Stimulated activated naive CD4-positive, alpha-beta T cell (primary cell): Measurements from ENCODE around the gene UBE3B.

Source experiments
- DNase-seq, 6 experiments: peaks; one replicate each; lab custom pipeline; 2025; lab: John Stamatoyannopoulos, UW

UBE3B gene

DNA sequence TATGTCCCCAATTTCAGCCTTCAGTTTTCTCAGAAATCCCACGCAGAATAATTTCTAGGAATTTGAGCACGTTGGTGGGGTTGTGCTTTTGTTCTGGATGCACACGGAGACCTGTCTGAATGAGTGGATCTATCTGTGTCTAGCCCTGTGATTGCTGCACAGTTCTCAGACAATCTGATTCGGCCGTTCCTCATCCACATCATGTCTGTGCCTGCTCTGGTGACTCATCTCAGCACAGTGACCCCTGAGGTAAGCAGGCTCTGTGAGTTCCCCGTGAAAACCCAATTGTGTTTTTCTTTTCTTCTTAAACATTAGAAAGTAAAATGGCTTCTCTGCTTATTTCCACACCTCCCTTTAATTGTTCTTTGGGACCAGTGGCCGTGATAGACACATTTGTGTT lies 20.2 kb downstream of the UBE3B start:
- no peak for DNase-seq

DNA sequence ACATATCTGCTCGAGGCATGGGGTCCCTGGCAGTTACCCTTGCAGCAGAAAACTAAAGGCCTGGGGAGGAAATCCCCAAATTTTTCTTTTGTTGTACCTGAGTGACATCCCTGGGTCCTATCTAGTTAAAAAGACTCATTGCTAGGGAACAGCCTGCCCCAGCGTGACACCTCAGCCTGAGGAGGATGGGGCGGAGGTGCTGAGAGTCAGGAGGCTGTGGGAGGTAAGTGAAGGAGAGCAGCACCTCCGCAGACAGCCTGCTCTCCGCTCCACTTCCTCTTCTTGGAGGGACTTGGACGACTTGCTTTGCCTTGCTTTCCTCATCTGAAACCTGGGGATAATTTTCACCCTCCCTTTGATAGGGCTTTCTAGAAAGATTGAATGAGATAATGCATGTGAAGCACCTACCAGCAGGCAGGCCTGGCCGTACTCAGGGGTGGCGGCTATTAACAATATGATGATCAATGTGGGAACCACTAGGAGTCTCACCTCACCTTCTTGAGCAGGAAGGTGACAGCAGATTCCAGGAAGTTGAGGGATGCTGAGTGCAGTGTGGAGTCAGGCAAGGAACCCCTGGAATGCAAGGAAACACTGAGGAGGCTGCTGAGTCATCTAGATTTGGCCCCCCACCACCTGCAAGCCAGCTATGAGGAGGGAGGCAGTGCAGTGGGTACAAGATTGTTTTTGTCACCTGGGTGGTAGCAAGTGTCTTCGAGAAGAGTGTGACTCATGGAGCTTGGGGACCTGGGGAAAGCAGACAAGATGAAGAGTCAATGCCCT lies 23.2 kb downstream of the UBE3B start:
- no peak for DNase-seq

DNA sequence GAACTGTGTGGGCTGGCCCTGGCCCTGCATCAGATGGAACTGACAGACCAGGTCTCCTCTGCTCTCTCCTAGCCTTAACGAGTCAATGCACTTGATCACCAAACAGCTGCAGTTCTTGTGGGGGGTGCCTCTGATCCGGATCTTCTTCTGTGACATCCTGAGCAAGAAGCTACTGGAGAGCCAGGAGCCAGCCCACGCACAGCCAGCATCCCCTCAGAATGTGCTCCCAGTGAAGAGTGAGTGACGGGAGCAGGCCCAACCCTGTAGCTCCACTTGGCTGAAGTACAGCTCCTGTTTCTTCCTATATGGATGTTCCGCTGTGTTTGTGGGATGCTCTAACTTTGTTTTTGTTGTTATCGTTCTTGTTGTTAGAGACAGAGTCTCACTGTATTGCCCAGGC lies 23.9 kb downstream of the UBE3B start:
- DNase-seq, result no peak

DNA sequence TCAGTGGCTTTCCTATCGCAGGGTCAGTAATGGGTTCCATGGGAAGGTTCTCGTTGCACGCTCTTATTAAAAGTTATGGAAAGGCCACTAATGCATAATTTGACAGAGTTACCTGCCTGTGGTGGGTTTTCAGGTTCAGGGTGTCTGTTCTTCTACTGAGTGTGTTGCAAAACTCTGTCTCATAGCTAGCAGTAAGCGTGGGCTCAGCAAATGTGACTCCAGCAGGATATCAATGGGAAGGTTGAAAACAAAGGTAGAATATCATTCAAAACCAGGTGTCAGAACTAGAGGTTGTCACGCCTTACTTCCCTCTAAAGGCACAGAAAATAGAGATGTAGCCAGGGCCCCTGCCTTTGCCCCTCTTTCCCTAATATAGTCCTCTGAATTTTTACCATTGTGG lies 24.9 kb downstream of the UBE3B start:
- DNase-seq, result no peak

DNA sequence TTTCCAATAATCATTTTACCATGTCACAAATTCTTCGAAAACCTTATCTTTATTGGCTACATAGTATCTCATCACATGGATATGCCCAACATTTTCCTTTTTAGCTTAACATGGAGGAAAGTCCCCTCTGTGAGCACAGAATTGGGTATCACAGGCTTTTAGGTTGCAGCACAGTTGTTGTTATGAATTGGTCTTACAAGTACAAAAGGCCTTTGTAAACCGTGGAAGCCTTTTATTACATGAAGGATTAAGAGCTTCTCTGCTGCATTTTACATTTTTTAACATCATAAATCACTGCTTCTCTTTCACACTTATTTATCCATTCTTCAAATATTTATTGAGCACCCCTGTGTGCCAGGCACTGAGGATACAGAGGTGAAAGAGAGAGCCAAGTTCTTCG lies 26.2 kb downstream of the UBE3B start:
- DNase-seq, result no peak

DNA sequence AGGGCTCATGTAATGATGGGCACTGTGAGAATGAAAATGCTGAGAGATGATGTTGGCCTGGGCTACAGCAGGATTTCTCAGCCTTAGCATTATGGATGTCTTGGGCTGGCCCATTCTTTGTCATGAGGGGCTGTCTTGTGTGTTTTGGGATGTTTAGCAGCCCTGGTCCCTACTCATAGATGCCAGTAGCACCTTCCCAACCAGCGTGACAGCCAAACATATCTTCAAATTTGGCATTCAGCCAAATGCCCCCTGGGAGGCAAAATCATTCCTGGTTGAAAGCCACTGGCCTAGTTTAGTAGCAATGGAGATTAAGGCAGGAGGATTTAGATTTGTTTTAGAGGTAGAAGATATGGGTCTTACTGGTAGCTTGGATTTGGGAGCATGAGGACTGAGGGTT lies 26.6 kb downstream of the UBE3B start:
- DNase-seq, result no peak

DNA sequence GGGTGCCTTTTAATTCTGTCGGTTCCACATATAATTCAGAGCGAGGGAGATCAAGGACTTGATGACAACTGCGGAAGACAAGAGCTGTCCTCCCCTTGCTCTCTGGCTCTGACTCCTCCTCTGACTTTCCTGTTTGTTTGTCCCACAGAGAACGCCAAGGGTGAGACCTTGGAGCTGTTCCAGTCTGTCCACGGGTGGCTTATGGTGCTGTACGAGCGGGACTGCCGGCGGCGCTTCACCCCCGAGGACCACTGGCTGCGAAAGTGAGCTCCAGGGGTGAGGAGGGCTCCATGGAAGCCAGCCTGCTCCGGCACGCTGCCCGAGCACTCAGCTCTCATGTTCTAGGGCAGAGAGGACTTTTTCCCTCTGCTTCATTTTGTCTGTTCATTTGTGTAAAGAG lies 32.8 kb downstream of the UBE3B start:
- DNase-seq, result no peak

DNA sequence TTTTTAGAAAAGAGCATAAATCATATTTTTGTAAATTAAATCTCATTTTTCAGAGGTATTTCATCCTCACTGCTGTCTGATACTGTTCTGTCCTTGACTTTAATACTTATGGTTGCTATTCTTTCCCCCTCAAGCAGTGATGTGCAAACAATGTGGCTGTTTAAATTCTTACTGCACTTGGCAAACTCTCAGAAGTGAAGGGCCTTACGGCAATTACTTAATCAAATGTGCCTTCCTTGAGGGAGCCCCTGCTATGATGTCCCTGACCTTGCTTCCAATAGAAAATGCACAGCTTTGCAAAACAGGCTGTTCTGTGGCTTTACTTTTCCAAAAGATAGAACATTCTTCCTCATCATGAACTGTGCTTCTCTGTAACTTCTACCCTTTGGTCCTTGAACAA lies 35.2 kb downstream of the UBE3B start:
- no peak for DNase-seq

DNA sequence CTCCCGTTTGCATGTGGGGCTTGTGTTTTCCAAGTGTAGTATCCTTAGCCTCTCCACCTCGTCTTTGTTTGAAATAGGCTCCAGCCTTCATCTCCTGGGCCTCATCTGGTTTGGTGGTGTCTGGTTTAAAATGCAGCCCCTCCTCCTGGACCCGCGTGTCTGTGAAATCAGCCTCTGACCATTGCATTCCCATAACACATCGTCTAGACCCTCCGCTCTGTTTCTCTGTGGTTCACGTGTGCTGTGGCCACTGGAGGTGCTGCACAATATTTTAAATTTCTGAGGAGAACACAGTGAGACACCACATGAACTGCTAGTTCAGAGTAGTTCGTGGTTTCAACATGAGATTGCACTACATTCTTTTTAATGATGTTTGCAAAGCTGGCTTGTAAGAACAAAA lies 35.6 kb downstream of the UBE3B start:
- no peak for DNase-seq

DNA sequence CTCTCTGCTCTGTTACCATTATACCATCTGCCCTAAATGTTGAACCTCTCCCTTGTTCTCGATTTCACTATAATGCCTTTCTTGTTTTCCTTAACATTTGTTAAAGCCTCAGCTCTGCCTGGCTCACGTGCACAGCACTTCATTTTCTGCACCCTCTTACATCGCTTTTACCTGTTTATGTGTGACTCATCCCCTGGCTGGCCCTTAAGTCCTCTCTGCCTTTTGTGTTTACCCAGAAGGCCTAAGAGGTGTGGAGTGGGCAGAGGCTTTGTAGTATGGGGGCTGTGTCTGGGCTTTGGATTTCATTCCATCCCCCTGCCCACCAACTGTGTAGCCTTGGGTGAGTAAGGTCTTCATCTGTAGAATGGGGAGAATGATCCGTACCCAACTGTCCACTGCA lies 36.5 kb downstream of the UBE3B start:
- no peak for DNase-seq

DNA sequence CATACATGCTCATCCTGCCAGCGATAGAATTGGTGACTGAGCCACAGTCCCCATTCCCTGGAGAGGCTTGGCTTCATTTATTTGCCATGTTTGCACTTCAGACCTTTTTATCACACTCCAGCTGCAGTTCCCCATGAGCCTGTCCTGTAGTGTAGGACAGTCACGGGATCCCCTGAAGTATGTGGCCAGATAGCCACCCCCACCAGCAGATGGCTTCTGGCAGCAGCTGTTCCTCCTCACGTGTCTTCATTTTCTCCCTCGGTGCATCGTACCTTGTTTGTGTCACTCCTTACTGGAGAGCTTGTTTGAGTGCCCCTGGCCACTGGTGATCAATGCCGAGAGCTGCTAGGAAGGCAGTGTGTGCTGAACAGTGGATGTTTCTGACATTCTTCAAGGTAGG lies 40.2 kb downstream of the UBE3B start:
- DNase-seq, result no peak

DNA sequence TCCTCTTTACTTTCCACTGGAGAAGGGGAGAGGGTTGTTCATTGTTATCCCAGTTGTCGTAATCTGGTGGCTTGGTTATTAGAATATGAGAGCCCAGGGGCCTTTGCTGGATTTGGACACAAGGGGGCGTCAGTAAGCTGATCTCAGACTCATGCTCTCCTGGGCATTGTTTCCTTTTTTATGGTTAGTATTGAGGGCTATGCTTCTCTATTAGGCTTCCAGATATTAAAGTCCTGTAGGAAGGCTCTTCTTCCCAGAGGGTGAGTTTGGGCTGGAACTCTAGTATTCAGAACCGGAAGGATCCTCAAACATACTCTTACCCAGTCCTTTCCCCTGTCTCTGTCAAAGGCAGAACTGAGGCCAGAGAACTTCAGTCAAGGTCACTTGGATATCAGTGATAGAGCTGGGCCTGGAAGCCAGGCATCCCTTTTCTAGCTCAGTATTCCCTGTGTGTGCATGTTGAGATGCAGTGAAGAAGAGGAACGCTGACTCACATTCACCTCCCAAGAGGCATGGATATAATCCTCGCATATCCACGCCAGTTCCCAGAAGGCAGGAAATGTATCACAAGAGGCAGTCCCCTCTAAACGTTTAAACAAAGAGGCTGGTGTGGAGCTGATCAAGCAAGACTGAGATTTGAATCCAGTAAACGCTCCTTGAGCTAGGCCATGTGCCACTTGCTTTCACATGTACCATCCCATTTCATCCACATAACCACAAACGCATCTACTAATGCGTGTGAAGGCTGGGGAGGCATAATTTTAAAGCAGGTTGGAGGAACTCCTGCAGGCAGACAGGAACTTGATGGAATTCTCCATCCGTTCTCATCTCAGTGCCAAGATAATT lies 41.6 kb downstream of the UBE3B start:
- peak; percentile 7 to 62 (median 25) for DNase-seq

DNA sequence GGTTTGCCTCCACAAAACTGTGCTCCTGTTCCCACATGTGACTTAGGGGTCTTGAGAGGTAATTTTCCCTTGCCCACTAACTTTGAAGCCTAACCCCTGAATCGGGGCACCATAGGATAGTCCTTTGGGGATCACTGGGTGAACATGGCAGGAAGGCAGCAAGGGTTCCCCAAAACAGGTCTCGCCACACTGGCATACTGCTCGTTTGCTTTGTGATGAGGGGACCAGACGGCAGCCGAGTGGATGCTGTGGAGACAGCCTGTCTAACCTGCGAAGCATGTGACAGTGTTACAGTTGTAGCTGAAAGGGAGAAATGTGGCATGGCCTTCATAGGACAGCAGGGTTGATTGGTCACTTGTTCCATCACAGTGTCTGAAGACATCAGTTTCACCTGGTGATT lies 42.4 kb downstream of the UBE3B start:
- DNase-seq, result no peak

DNA sequence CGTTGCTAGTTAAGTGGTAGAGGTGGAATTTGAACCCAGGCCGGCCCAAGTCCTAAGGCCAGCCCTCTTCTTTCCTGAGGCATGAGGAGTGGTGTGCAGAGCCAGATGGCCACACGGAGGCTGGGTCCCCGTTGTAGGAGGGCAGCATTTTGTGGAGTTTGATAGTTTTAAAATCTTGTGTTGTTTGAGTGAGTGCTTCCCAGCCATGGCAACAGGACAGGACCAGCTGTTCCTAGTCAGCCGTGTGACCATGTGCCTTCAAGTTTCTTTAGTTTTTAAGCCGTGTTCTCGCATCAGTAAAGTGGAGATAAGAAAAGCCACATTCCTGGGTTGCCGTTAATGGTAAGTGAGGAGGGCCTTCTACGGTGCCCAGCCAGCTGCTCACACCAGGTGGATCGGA lies 44.4 kb downstream of the UBE3B start:
- DNase-seq, result no peak

DNA sequence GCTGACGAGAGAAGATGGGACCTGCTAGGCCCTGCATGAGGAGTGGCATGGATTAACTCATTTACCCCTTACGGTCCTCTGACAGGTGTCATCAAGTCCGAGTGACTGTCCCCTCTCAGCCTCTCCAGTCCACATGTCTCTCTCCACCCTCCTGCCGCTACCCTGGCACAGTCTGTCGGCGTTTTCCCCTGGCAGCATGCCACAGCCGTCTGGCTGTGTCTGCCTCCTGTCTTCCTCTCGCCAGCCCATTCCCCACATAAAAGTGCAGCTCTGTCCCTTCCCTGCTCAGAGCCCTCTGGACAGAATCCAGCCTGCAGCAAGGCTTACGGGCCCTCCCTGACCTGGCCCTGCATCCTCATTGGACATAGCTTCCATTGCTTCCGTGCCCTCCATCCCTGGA lies 45.6 kb downstream of the UBE3B start:
- DNase-seq, result no peak

DNA sequence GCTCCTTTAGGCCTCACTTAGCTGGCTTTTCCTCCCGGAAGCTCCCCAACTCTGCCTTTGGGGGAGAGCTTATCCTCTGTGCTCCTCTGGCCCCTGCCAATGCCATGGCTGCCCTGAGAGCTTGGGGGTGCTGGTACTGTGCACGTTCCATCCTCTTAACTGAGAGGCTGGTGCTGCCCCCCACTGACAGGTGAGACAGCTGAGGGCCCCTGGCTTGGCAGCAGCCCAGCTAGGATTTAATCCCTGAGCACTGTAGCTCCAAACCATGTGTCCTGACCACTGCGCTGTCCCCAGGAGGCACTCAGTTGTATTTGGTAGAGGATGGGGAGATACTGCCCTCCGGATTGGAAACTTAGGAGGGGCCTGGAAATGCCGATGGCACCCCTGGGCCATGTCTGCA lies 46.1 kb downstream of the UBE3B start:
- DNase-seq, result no peak

DNA sequence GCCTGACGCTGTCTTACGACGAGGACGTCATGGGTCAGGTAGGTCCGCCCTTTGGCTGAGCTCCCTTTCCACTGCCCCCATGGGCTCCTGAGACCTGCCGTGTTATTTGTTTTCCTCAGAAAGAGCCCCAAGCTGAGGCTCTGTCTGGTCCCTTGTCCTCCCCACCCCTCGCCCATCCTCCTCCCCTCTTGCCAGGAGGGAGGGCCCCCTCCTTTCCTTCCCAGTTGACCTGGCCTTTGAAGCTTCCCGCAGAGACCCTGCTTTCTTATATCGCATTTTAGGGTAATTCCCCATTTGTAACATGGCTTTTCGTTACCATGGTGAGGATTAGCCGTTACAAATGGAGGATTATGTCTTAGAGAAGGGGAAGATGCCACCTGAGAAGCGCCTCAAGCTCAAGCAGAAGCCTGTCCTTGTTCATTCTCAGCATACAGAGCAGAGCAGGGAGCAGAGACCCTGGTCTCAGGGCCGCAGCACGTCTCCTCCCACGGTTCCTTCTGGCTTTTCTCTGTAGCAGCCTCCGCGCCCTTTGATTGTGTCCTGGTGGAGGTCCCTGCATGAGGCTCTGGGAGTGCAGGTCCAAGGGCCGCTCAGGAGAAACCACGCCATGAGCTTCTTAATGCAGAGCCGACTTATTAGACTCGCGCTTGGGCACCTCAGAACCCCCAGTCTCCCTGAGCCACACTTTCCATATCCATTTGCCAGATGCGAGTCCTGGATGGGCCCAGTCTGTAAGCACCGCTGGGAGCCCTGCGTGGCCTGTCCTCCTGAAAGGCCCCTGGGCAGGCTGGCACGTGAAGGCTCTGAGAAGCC lies 47.2 kb downstream of the UBE3B start:
- DNase-seq, result no peak

DNA sequence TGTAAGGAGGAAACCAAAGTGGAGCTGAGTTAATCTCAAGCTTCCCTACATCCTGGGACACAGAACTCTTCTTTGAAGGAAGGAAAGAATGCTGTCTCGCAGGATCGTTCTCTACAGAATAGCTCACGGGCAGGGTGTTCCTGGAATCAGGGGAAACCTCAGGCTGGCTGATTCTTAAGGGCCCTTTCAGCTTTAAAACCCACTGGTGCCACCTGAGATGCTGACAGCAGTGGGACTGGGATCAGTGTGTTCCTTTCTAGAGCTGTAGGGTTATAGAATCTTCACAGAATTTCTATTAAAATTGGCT lies 47.8 kb downstream of the UBE3B start:
- no peak for DNase-seq

DNA sequence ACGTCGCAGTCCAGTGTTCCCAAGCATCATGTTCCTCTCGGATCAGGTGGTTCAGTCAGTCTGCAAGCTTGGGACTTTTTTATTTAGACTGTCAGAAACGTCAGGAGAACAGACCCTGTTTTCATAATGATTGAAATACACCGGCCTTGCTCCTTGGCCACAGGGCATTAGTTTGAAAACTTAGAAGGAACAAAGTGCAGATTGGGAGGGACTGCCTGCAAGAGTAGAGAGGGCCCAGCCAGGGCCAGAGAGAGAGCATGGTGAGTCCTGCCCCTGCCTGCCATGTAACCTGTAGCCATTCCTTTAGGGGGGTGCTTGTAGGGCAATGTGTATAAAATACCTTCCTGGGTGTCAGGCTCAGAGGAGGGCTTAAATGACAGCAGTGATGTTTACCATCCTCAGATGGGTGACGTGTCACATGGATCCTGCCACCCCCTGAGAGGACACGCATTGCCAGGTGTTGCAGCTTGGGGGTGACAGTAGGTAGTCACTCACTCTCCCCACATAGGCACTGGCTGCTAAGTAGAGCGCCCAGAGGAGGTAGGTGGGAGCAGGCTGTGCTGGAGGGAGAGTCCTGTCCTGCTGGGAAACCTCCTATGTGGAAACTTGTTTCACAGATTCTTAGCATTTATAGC lies 50.2 kb downstream of the UBE3B start:
- no peak for DNase-seq

DNA sequence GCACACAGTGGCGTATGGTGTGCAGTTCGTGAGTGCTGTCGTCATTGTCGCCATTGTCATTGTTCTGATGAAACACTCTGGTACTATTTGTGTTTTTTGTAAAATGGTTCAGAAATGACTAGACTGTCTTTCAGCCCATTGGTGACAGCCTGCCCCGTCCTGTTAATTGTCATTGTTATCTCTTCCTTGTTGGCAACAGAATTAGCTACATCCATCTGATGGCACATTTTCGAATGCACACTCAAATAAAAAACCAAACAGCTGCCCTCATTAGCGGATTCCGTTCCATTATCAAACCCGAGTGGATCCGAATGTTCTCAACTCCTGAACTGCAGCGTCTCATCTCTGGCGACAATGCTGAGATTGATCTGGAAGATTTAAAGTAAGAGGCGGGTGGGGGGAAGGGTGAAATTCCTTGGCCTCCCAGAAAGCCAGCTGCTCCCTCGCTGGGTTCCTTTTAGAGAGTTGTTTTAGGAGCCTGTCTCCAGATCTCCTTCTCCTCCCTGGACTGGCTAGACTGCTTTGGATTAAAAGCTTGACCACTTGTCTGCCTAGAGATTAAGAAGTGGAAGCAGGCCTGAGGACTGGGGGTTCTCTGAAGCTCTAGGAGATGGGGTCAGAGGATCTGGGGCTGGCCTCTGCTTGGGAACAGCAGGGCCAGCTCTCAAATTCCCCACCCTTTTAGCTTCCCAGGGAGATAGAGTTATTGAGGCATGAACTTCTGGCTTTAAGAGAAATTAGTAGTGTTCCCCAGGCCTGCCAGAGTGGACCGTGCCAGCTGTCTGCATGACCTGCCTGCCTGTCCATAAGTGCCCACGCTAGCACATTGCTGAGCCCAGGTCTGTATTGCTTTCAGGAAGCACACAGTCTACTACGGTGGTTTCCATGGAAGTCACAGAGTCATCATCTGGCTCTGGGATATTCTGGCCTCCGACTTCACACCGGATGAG lies 52.5 kb downstream of the UBE3B start:
- DNase-seq, result no peak

DNA sequence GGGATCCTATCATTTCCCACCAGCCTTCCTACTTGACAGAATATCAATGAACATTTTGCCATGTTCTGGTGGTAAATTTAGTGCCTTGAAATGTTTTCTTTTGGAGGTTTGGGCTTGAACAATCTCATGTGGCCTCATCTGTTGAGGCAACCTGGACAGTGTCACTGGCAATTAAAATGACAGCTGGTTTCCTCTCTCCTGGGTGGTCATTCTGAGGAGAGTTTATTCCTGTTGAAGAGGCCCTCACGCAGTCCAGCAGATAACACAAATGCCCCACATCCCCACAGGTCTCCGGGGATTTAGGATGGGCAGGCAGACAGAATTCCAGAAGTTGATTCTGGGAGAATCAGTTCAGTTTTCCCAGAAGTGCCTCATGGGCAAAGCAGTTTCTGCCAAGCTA lies 54.0 kb downstream of the UBE3B start:
- DNase-seq, result no peak
